Esophagus muscularis mucosa (tissue), 4 donors: Measurements from ENCODE around the gene B4GALT4. TPM values are rescaled to one million over a fixed set of nuclear protein-coding genes. Genes with fewer than 3 reads are reported as not detected.
"Not testable (repeated sequence)": the region's sequence is repeated elsewhere in the genome, so short reads cannot be mapped to it uniquely, and the experiment has no call there.

Experiments
- DNase-seq: peaks from one replicate; pipeline ENCODE4 v3.0.0-alpha.2; 2017; ENCODE audit errors: extremely low spot score
- H3K27ac ChIP-seq, 4 donors: fragments of 200-600 bp; sonication (generic); replicated peaks in 1 of 4; 1 replicate in 3 of 4; 2 replicates in 1 of 4; pipeline ENCODE4 v1.5.1; 2016 to 2019; ENCODE audit warnings: mild to moderate bottlenecking in 1 of 4
- H3K27me3 ChIP-seq, 4 donors: fragments of 200-600 bp; sonication (generic); one replicate each; pipeline versions ENCODE4 v1.5.1 to v1.6.0; 2016 to 2019
- H3K36me3 ChIP-seq, 4 donors: fragments of 200-600 bp; sonication (generic); one replicate each; pipeline ENCODE4 v1.5.1; 2016 to 2019
- H3K4me1 ChIP-seq, 4 donors: fragments of 200-600 bp; sonication (generic); one replicate each; pipeline ENCODE4 v1.5.1; 2016 to 2019
- H3K4me3 ChIP-seq, 4 donors: fragments of 200-600 bp; sonication (generic); 1 replicate in 2 of 4; 2 replicates in 2 of 4; pipeline ENCODE4 v1.5.1; 2016 to 2019; ENCODE audit warnings: mild to moderate bottlenecking in 4 of 4, moderate library complexity in 1 of 4
- H3K9me3 ChIP-seq, 4 donors: fragments of 200-600 bp; sonication (generic); 1 replicate in 3 of 4; 2 replicates in 1 of 4; pipeline ENCODE4 v1.5.1; 2016 to 2019
- CTCF ChIP-seq, 3 experiments: fragments of 200-600 bp in 2 of 3; fragments of 450-650 bp in 1 of 3; sonication (generic) in 2 of 3; IDR thresholded peaks; one replicate each; pipeline ENCODE4 v1.5.1; 2017 to 2019; ENCODE audit warnings: antibody characterized with exemption in 3 of 3, mild to moderate bottlenecking in 2 of 3, moderate library complexity in 1 of 3
- EP300 ChIP-seq: sonication (generic); formaldehyde crosslinking; IDR thresholded peaks from one replicate; pipeline ENCODE4 v1.6.1; 2017; ENCODE audit warnings: antibody characterized with exemption
- POLR2A ChIP-seq: fragments of 450-650 bp; IDR thresholded peaks from one replicate; pipeline ENCODE4 v1.6.1; 2017; ENCODE audit warnings: antibody characterized with exemption, moderate library complexity, mild to moderate bottlenecking, low read depth
- POLR2AphosphoS5 ChIP-seq, 2 donors: sonication (generic); formaldehyde crosslinking; IDR thresholded peaks; one replicate each; pipeline ENCODE4 v1.6.1; 2017; ENCODE audit warnings: antibody characterized with exemption in 2 of 2
- WGBS: methylation state at CpG from one replicate; pipeline ENCODE4 v1.1.5; 2018; 5-methylcytosine and 5-hydroxymethylcytosine counted together
- intact Hi-C: fragments of 100-400 bp; cut with DNase I; formaldehyde crosslinking; loops from one replicate; pipeline ENCODE4 v1.15.1; 2023
- total RNA-seq, 4 donors: library from RNA; depleted of rRNA; stranded (reverse); fragments of >200 nt; gene quantifications; one replicate each; pipeline versions ENCODE4 v1.1.0 to v1.2.1, GENCODE V29; 2016

The B4GALT4 gene
- total RNA-seq, 4 donors from 2014 or later, result 13.3 to 15.4 (median 14.0) TPM

- H3K4me1 ChIP-seq, result no peaks in the 10 kb centered on the region
- H3K27ac ChIP-seq, result no peak overlapping the region
- no peak for DNase-seq
- TF ChIP-seq CTCF (IDR thresholded peaks at IDR 0.05), result no peak
- TF ChIP-seq POLR2A, result no peak
- no peak for TF ChIP-seq EP300
- TF ChIP-seq POLR2AphosphoS5 (IDR thresholded peaks at IDR 0.05), result no peak
- 73% methylated on average over 4 of the region's 4 CpGs for WGBS
- no peaks in the 10 kb centered on the region for H3K27me3 ChIP-seq
- intact Hi-C loops, result no loop called here
- no peak overlapping the region for H3K4me3 ChIP-seq
- no peaks in the 10 kb centered on the region for H3K9me3 ChIP-seq
- no peaks in the 10 kb centered on the region for H3K36me3 ChIP-seq
These were observed 63.4 kb downstream of the B4GALT4 start for GRCh38 chr3:119177321-119177720.

GRCh38 chr3:119176778-119177177 lies 63.9 kb downstream of the B4GALT4 start:
- no peak for DNase-seq
- 80% methylated on average over 4 of the region's 4 CpGs for WGBS

GRCh38 chr3:119175872-119176756 lies 64.6 kb downstream of the B4GALT4 start:
- Histone ChIP-seq H3K4me1 (no peaks in the 10 kb centered on the region), H3K36me3 (no peaks in the 10 kb centered on the region), H3K4me3 (no peak overlapping the region), H3K27me3 (no peaks in the 10 kb centered on the region), H3K9me3 (no peaks in the 10 kb centered on the region), H3K27ac (no peak overlapping the region)
- no peak for DNase-seq
- no peak for TF ChIP-seq EP300
- no peak for TF ChIP-seq CTCF (IDR thresholded peaks at IDR 0.05)
- TF ChIP-seq POLR2A, result no peak
- no peak for TF ChIP-seq POLR2AphosphoS5 (IDR thresholded peaks at IDR 0.05)
- intact Hi-C loops, result no loop called here
- WGBS, result 78% methylated on average over 10 of the region's 10 CpGs

More at GRCh38 chr3:119176778-119177177, 63.9 kb downstream of the B4GALT4 start:
- Histone ChIP-seq H3K36me3 (no peaks in the 10 kb centered on the region), H3K4me1 (no peaks in the 10 kb centered on the region), H3K27me3 (no peaks in the 10 kb centered on the region), H3K4me3 (no peak overlapping the region), H3K27ac (no peak overlapping the region), H3K9me3 (no peaks in the 10 kb centered on the region)
- intact Hi-C loops, result no loop called here
- TF ChIP-seq POLR2A (no peak), POLR2AphosphoS5 (IDR thresholded peaks at IDR 0.05) (no peak), CTCF (IDR thresholded peaks at IDR 0.05) (no peak), EP300 (no peak)

GRCh38 chr3:119173325-119173724 lies 67.4 kb downstream of the B4GALT4 start, which contains the start of gene UPK1B:
UPK1B (plus strand) TSS chr3:119173598; CDS start chr3:119186742, 13,144 bp downstream.
- no peak for TF ChIP-seq POLR2AphosphoS5 (IDR thresholded peaks at IDR 0.05)
- no peak for TF ChIP-seq POLR2A
- no peaks in the 10 kb centered on the region for H3K9me3 ChIP-seq
- no peak for DNase-seq
- intact Hi-C loops, result no loop called here
- H3K4me3 ChIP-seq, result no peak within 1 kb of the TSS
- no peak within 1 kb of the TSS for H3K27ac ChIP-seq
- H3K27me3 ChIP-seq, result no peaks in the 10 kb centered on the region
- H3K36me3 ChIP-seq, result no peaks in the 10 kb centered on the region
- 40% methylated on average over 13 of the region's 13 CpGs for WGBS
- H3K4me1 ChIP-seq, result no peaks in the 10 kb centered on the region

- H3K27ac ChIP-seq, result no peak overlapping the region
- no peaks in the 10 kb centered on the region for H3K27me3 ChIP-seq
- DNase-seq, result no peak
- 91% methylated on average over 3 of the region's 3 CpGs for WGBS
- H3K36me3 ChIP-seq, result no peaks in the 10 kb centered on the region
- no peaks in the 10 kb centered on the region for H3K9me3 ChIP-seq
- intact Hi-C loops, result no loop called here
- no peaks in the 10 kb centered on the region for H3K4me1 ChIP-seq
- H3K4me3 ChIP-seq, result no peak overlapping the region
- TF ChIP-seq POLR2AphosphoS5 (IDR thresholded peaks at IDR 0.05) (no peak), POLR2A (no peak), EP300 (no peak), CTCF (IDR thresholded peaks at IDR 0.05) (no peak)
These were observed 69.9 kb downstream of the B4GALT4 start for GRCh38 chr3:119170821-119171220.

- H3K4me3 ChIP-seq, H3K9me3 ChIP-seq, H3K4me1 ChIP-seq, H3K27me3 ChIP-seq, DNase-seq, H3K36me3 ChIP-seq, H3K27ac ChIP-seq, intact Hi-C loops: not testable (repeated sequence)
- WGBS, result 83% methylated on average over 9 of the region's 9 CpGs
These were observed 75.9 kb downstream of the B4GALT4 start for GRCh38 chr3:119164745-119165144.
